CD4-positive, alpha-beta T cell treated with Interleukin-6 at 100 ng/mL for 8 hours (primary cell): ENCODE measurements around the gene MAP3K8.

Experiments used
- DNase-seq: peaks from one replicate; pipeline ENCODE4 v3.0.0-alpha.2; 2020; ENCODE audit warnings: mixed read lengths, low spot score

Gene MAP3K8

GRCh38 chr10:30433730-30434272 is at the start of gene MAP3K8:
Gene MAP3K8, plus strand, starts transcription at chr10:30434184. Its CDS starts 4,755 bp downstream, at chr10:30438939.
- peak; percentile 77 for DNase-seq

GRCh38 chr10:30384701-30385201 is 49.2 kb upstream of the MAP3K8 start:
- DNase-seq = no peak

- DNase-seq = no peak
These were observed 47.0 kb upstream of the MAP3K8 start for GRCh38 chr10:30386801-30387588.

GRCh38 chr10:30387646-30388243 is 46.2 kb upstream of the MAP3K8 start:
- DNase-seq = no peak

GRCh38 chr10:30389543-30389942 is 44.4 kb upstream of the MAP3K8 start:
- no peak for DNase-seq

GRCh38 chr10:30390207-30390606 is 43.8 kb upstream of the MAP3K8 start:
- no peak for DNase-seq

GRCh38 chr10:30391266-30391665 is 42.7 kb upstream of the MAP3K8 start:
- DNase-seq = no peak

GRCh38 chr10:30392564-30392990 is 41.4 kb upstream of the MAP3K8 start:
- DNase-seq = peak; percentile 72

GRCh38 chr10:30396293-30396692 is 37.7 kb upstream of the MAP3K8 start:
- DNase-seq = no peak

- no peak for DNase-seq
These were observed 37.3 kb upstream of the MAP3K8 start for GRCh38 chr10:30396698-30397097.

- DNase-seq = peak; percentile 11
These were observed 35.8 kb upstream of the MAP3K8 start for GRCh38 chr10:30398193-30398592.

- no peak for DNase-seq
These were observed 35.2 kb upstream of the MAP3K8 start for GRCh38 chr10:30398788-30399187.

- no peak for DNase-seq
These were observed 30.5 kb upstream of the MAP3K8 start for GRCh38 chr10:30403494-30403893.

GRCh38 chr10:30404540-30404939 is 29.4 kb upstream of the MAP3K8 start:
- DNase-seq = no peak

- DNase-seq = no peak
These were observed 22.7 kb upstream of the MAP3K8 start for GRCh38 chr10:30411263-30411662.

- no peak for DNase-seq
These were observed 21.1 kb upstream of the MAP3K8 start for GRCh38 chr10:30412901-30413300.

GRCh38 chr10:30413996-30414576 is 19.9 kb upstream of the MAP3K8 start:
- peak; percentile 49 for DNase-seq

- DNase-seq = no peak
These were observed 18.4 kb upstream of the MAP3K8 start for GRCh38 chr10:30415593-30415992.

- DNase-seq = no peak
These were observed 16.7 kb upstream of the MAP3K8 start for GRCh38 chr10:30417301-30417700.

- no peak for DNase-seq
These were observed 13.7 kb upstream of the MAP3K8 start for GRCh38 chr10:30420266-30420665.

GRCh38 chr10:30420766-30421165 is 13.2 kb upstream of the MAP3K8 start:
- no peak for DNase-seq

GRCh38 chr10:30422151-30422695 is 11.8 kb upstream of the MAP3K8 start:
- no peak for DNase-seq
